Tibial nerve (tissue), 4 donors: ENCODE measurements around the gene ANKRD26.

Source experiments
- CTCF ChIP-seq, 5 experiments: fragments of 200-600 bp in 3 of 5; fragments of 450-650 bp in 2 of 5; sonication (generic) in 3 of 5; IDR thresholded peaks; one replicate each; pipeline ENCODE4 v1.5.1; 2016 to 2019; ENCODE audit warnings: antibody characterized with exemption in 5 of 5, mild to moderate bottlenecking in 3 of 5, moderate library complexity in 2 of 5
- EP300 ChIP-seq, 2 donors: sonication (generic); formaldehyde crosslinking; IDR thresholded peaks; one replicate each; pipeline ENCODE4 v1.6.1; 2017; ENCODE audit warnings: antibody characterized with exemption in 2 of 2, mild to moderate bottlenecking in 1 of 2
- POLR2A ChIP-seq, 2 donors: fragments of 450-650 bp; IDR thresholded peaks; one replicate each; pipeline ENCODE4 v1.6.1; 2017; ENCODE audit warnings: antibody characterized with exemption in 2 of 2, mild to moderate bottlenecking in 2 of 2, moderate library complexity in 2 of 2

GRCh38 chr10:26970667-26971066 is 129.6 kb downstream of the ANKRD26 start:
- TF ChIP-seq CTCF (IDR thresholded peaks at IDR 0.05) (no peak), EP300 (IDR thresholded peaks at IDR 0.05) (no peak), POLR2A (IDR thresholded peaks at IDR 0.05) (no peak)
